Adrenal gland (tissue), 12 donors: ENCODE measurements around the gene TLCD4. TPM values are rescaled to one million over a fixed set of nuclear protein-coding genes. Genes with fewer than 3 reads are reported as not detected.

Source experiments
- DNase-seq, 7 donors: peaks; one replicate each; pipeline ENCODE4 v3.0.0-alpha.2; 2019 to 2020
- H3K27ac ChIP-seq, 5 donors: fragments of 200-600 bp; sonication (generic) in 4 of 5; 1 replicate in 3 of 5; 2 replicates in 2 of 5; pipeline versions ENCODE4 v1.5.1 to v1.8.0; 2016 to 2020; ENCODE audit warnings: mild to moderate bottlenecking in 1 of 5
- H3K27me3 ChIP-seq: fragments of 200-600 bp; 2 replicates; pipeline ENCODE4 v1.8.0; 2021
- H3K36me3 ChIP-seq, 2 donors: fragments of 200-600 bp; replicated peaks in 1 of 2; 1 replicate in 1 of 2; 2 replicates in 1 of 2; pipeline versions ENCODE4 v1.5.1 to v1.8.0; 2018 to 2022
- H3K4me1 ChIP-seq, 2 donors: fragments of 200-600 bp; replicated peaks in 1 of 2; 1 replicate in 1 of 2; 2 replicates in 1 of 2; pipeline versions ENCODE4 v1.5.1 to v1.8.0; 2018 to 2021
- H3K4me3 ChIP-seq, 4 donors: fragments of 200-600 bp; sonication (generic) in 3 of 4; one replicate each; pipeline ENCODE4 v1.5.1; 2016 to 2018
- H3K9me3 ChIP-seq, 3 donors: fragments of 200-600 bp; sonication (generic) in 1 of 3; replicated peaks in 1 of 3; 1 replicate in 2 of 3; 2 replicates in 1 of 3; pipeline versions ENCODE4 v1.5.1 to v1.8.0; 2016 to 2021
- POLR2A ChIP-seq, 2 donors: fragments of 450-650 bp; IDR thresholded peaks; one replicate each; pipeline ENCODE4 v1.6.1; 2017; ENCODE audit warnings: antibody characterized with exemption in 2 of 2, mild to moderate bottlenecking in 2 of 2, moderate library complexity in 1 of 2
- WGBS, 4 donors: extraction: QIAGEN DNeasy Blood & Tissue Kit in 2 of 4; methylation state at CpG; one replicate each; pipeline versions ENCODE4 v1.1.5 to v1.1.7; 2013 to 2017; 5-methylcytosine and 5-hydroxymethylcytosine counted together
- intact Hi-C, 2 donors: fragments of 100-400 bp; cut with DNase I; formaldehyde crosslinking; loops; one replicate each; pipeline versions ENCODE4 v1.14.1 to v1.15.0; 2022 to 2023
- polyA plus RNA-seq, 3 donors: library from polyadenylated mRNA; stranded (reverse); fragments of 200-250 nt in 2 of 3; fragments of 350-450 nt in 1 of 3; fragmentation: Illumina TruSeq in 1 of 3; extraction: RNeasy Lipid Tissue Mini Kit (QIAGEN cat#74804) in 1 of 3; gene quantifications; one replicate each; pipeline ENCODE4 v1.2.3, GENCODE V29; 2013 to 2014
- total RNA-seq, 9 donors: library from RNA; depleted of rRNA in 4 of 9; stranded (reverse); fragments of >200 nt in 4 of 9; fragments of 120-200 nt in 1 of 9; fragmentation: NEBNext Ultra II Directional in 1 of 9; extraction: Animal tissue kit (Norgen Biotek cat#: 25700) in 1 of 9; gene quantifications; one replicate each; pipeline versions ENCODE4 v1.1.0 to v1.2.4, GENCODE V29; 2013 to 2023
- TF ChIP-seq, protein P1 (sequence below), 6 experiments: fragments of 450-650 bp in 4 of 6; fragments of 200-600 bp in 2 of 6; sonication (generic) in 1 of 6; IDR thresholded peaks; 1 replicate in 5 of 6; 2 replicates in 1 of 6; pipeline versions ENCODE4 v1.5.1 to v1.8.0; 2016 to 2021; ENCODE audit warnings: antibody characterized with exemption in 6 of 6, mild to moderate bottlenecking in 2 of 6, moderate library complexity in 1 of 6
- donor health status: healthy with polysubstance abuse.
- donor health status: Bipolar disorder and iron deficiency.
- donor health status: DM: yes; HTN: yes; CAD: no.
- donor health status: DM: no; HTN: no; CAD: no.
- donor health status: DM: no; HTN: no; CAD: no.
- donor health status: DM: yes; HTN: yes; CAD: no.

Gene TLCD4
- total and polyA plus RNA-seq, 12 donors: 1.6 to 41.3 (median 19.6) TPM

DNA sequence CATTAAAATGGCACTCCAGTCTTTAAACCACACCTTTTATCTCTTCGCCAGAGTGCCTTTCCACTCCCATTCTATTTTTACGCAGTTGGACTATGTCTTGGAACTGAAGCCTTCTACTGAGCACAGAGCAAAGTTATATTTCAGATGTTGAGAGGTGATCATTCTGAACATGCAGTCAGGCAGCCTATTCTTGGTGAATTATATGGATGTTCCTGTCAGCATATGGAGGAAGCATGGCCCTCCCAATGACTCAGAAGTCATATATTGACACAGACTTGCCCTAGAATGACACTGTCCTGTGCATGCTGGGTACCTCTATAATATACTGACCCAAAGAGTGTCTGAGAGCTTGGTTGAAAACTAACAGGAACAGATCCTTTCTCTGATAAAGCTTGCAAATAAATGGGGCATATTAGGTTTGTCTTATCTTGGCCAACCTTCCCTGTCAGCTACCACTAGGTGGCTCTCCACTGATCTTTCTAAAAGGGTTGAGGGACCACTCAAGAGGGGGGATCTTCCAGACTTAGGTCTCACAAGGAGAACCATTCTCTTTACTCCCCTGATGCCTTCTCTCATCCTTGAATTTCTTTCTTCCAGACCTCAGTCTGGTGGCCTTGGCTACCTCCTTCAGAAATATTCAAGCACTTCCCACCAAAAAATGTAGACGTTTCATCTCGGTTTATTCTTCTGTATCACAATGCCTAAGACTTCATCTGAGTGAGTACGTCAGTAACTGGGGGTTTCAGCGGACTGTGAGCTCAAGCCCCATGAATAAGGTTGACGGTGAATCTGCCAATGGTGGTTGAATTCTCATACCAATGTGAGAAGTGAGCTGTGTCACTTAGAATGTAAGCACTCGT lies 32.6 kb upstream of the TLCD4 start:
- Histone ChIP-seq H3K4me1 (peaks cover 10 to 13% of the 10 kb centered on the region in 2 donors), H3K27ac (no peak overlapping the region), H3K9me3 (no peaks in the 10 kb centered on the region), H3K36me3 (no peaks in the 10 kb centered on the region), H3K4me3 (no peak overlapping the region), H3K27me3 (no peaks in the 10 kb centered on the region)
- TF ChIP-seq, protein P1, sequence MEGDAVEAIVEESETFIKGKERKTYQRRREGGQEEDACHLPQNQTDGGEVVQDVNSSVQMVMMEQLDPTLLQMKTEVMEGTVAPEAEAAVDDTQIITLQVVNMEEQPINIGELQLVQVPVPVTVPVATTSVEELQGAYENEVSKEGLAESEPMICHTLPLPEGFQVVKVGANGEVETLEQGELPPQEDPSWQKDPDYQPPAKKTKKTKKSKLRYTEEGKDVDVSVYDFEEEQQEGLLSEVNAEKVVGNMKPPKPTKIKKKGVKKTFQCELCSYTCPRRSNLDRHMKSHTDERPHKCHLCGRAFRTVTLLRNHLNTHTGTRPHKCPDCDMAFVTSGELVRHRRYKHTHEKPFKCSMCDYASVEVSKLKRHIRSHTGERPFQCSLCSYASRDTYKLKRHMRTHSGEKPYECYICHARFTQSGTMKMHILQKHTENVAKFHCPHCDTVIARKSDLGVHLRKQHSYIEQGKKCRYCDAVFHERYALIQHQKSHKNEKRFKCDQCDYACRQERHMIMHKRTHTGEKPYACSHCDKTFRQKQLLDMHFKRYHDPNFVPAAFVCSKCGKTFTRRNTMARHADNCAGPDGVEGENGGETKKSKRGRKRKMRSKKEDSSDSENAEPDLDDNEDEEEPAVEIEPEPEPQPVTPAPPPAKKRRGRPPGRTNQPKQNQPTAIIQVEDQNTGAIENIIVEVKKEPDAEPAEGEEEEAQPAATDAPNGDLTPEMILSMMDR (IDR thresholded peaks at IDR 0.05): peak; percentile 22 to 63 (median 47)
- no peak for TF ChIP-seq POLR2A (IDR thresholded peaks at IDR 0.05)
- DNase-seq: no peak
- 73 to 79% (median 77%) methylated on average over 8 of the region's 8 CpGs for WGBS, 4 donors
- intact Hi-C loops: loop anchor here in 1 of 2 donors (10.0 kb wide), 1 partner anchor 150 kb away; the partner anchor contains the start of gene RWDD3

DNA sequence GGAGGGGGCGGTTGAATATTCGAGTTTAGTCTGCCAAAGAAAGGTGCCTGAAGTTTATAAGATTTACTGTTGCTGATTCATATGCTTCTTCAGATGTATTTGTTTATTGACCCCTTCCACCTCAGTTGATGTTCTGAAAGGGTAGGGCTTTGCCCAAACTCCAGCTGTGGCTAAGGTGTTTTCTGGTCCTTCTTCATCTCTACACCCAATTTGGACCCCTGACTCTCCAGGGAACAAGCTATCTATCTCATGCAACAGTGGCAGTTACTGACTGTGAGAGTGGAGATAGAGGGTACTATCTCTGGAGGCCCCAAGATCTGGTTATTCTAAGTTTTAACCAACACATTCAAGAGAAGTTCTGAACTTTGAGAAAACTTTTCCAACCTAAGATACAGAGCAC lies 31.8 kb upstream of the TLCD4 start:
- no peak overlapping the region for H3K4me3 ChIP-seq
- no peak overlapping the region for H3K27ac ChIP-seq
- H3K9me3 ChIP-seq: no peaks in the 10 kb centered on the region
- H3K27me3 ChIP-seq: no peaks in the 10 kb centered on the region
- H3K36me3 ChIP-seq: no peaks in the 10 kb centered on the region
- TF ChIP-seq, protein P1 (IDR thresholded peaks at IDR 0.05): no peak
- TF ChIP-seq POLR2A (IDR thresholded peaks at IDR 0.05): no peak
- H3K4me1 ChIP-seq: peaks cover 10 to 13% of the 10 kb centered on the region in 2 donors
- intact Hi-C loops: loop anchor here in 1 of 2 donors (10.0 kb wide), 1 partner anchor 149 kb away; the partner anchor contains the start of gene RWDD3
- DNase-seq: no peak
- 40 to 57% (median 49%) methylated on average over 2 of the region's 2 CpGs for WGBS, 4 donors

DNA sequence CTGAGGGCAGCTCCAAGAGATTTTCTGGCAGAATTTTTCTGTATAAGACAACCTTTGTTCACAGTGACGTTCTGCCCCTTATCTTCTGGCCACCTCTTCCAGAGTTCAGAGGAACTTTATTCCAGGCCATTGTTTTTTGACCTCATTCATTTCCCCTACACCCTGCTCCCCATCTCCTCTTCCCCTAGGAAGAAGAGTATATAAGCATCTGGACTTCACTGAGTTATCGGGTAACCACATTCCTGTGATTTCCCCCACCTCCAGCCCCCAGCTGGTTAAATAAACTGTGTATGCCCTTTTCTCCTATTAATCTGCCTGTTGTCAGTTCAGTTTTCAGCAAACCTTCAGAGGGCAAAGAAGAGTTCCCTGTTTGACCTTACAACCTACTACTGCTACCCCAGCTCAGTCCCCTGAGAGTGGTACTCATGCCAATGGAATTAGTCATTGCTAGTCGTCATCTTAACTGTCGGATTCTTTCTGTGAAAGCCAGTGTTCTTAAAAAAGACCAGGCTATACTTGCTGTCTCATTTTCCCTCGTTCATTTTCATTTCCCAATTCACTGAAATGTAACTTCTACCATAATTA lies 30.1 kb upstream of the TLCD4 start:
- Histone ChIP-seq H3K4me1 (peaks cover 10 to 13% of the 10 kb centered on the region in 2 donors), H3K4me3 (no peak overlapping the region), H3K36me3 (no peaks in the 10 kb centered on the region), H3K9me3 (no peaks in the 10 kb centered on the region), H3K27ac (peak overlapping the region in 4 of 5 donors; percentile 52 to 78 (median 54)), H3K27me3 (no peaks in the 10 kb centered on the region)
- 20 to 23% (median 22%) methylated on average over 5 of the region's 5 CpGs for WGBS, 4 donors
- intact Hi-C loops: loop anchor here in 1 of 2 donors (10.0 kb wide), 1 partner anchor 148 kb away; the partner anchor contains the start of gene RWDD3
- peak in 1 of 2 donors; percentile 44 for TF ChIP-seq POLR2A (IDR thresholded peaks at IDR 0.05)
- TF ChIP-seq, protein P1 (IDR thresholded peaks at IDR 0.05): no peak
- DNase-seq: peak in 5 of 7 donors; percentile 36 to 70 (median 59)

DNA sequence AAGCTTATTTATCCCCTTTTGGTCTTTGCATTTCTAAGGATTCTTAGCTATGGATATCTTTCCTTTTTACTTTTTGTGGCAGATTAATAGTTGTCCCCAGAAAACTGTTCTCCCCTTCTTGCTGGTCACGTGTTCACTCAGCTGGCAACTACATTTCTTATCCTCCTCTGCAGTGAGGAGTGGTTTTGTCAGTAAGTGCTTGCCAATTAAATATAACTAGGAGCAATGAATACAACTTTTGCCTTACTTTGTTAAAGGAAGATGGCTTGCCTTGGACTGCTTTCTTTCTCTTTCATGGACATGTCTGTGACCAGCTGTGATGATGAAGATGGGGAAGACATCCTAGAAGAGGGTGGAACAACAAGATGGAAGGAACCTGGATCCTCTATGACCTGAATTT lies 28.9 kb upstream of the TLCD4 start:
- intact Hi-C loops: loop anchor here in 1 of 2 donors (10.0 kb wide), 1 partner anchor 146 kb away; the partner anchor contains the start of gene RWDD3
- DNase-seq: no peak
- H3K9me3 ChIP-seq: no peaks in the 10 kb centered on the region
- H3K4me3 ChIP-seq: no peak overlapping the region
- no peaks in the 10 kb centered on the region for H3K27me3 ChIP-seq
- 92 to 97% (median 93%) methylated on average over 1 of the region's 1 CpG for WGBS, 4 donors
- no peak overlapping the region for H3K27ac ChIP-seq
- no peaks in the 10 kb centered on the region for H3K36me3 ChIP-seq
- TF ChIP-seq, protein P1 (IDR thresholded peaks at IDR 0.05): no peak
- no peak for TF ChIP-seq POLR2A (IDR thresholded peaks at IDR 0.05)
- H3K4me1 ChIP-seq: peaks cover 10 to 13% of the 10 kb centered on the region in 2 donors
